Measurements from ENCODE around the gene PLA2G7. TPM values are rescaled to one million over a fixed set of nuclear protein-coding genes. Genes with fewer than 3 reads are reported as not detected.

PLA2G7 gene
- total and polyA plus RNA-seq, 2 donors from 2014 or later = 1.9 TPM; not detected in 1

- DNase-seq (no peak), FAIRE-seq (no peak)
- H3K4me3 ChIP-seq (ENCODE audit: low read length in 3 of 3) = no peak overlapping the region
- peaks cover under 1% of the 10 kb centered on the region for H3K27me3 ChIP-seq (ENCODE audit: control insufficient read depth, insufficient read depth, low read length)
- no peak for TF ChIP-seq CTCF (IDR thresholded peaks at IDR 0.05; ENCODE audit: borderline replicate concordance, extremely low read depth, insufficient read depth)
- no peaks in the 10 kb centered on the region for H3K9me3 ChIP-seq (ENCODE audit: control insufficient read depth in 2 of 3, insufficient read depth in 1 of 3, low read length in 3 of 3)
- no peaks in the 10 kb centered on the region for H3K36me3 ChIP-seq (ENCODE audit: control insufficient read depth in 2 of 3, insufficient read depth in 3 of 3, low read length in 3 of 3)
- H3K9ac ChIP-seq (ENCODE audit: low read length in 3 of 3) = no peak overlapping the region
- H3K4me1 ChIP-seq (ENCODE audit: control insufficient read depth in 2 of 3, insufficient read depth in 2 of 3, low read depth in 1 of 3, low read length in 3 of 3) = no peaks in the 10 kb centered on the region
- intact Hi-C loops (cut with DNase I) = no loop called here
- no peak overlapping the region for H3K27ac ChIP-seq (ENCODE audit: low read depth in 2 of 2, low read length in 2 of 2)
Measured at GRCh38 chr6:46741482-46741881, 6.3 kb upstream of the PLA2G7 start.

GRCh38 chr6:46736906-46737305, 1.7 kb upstream of the PLA2G7 start:
- no peaks in the 10 kb centered on the region for H3K36me3 ChIP-seq (ENCODE audit: control insufficient read depth in 2 of 3, insufficient read depth in 3 of 3, low read length in 3 of 3)
- no peak overlapping the region for H3K9ac ChIP-seq (ENCODE audit: low read length in 3 of 3)
- DNase-seq = no peak
- intact Hi-C loops (cut with DNase I) = no loop called here
- no peak for TF ChIP-seq CTCF (IDR thresholded peaks at IDR 0.05; ENCODE audit: borderline replicate concordance, extremely low read depth, insufficient read depth)
- no peak overlapping the region for H3K4me3 ChIP-seq (ENCODE audit: low read length in 3 of 3)
- H3K4me1 ChIP-seq (ENCODE audit: control insufficient read depth in 2 of 3, insufficient read depth in 2 of 3, low read depth in 1 of 3, low read length in 3 of 3) = no peaks in the 10 kb centered on the region
- FAIRE-seq = no peak
- no peaks in the 10 kb centered on the region for H3K9me3 ChIP-seq (ENCODE audit: control insufficient read depth in 2 of 3, insufficient read depth in 1 of 3, low read length in 3 of 3)
- H3K27ac ChIP-seq (ENCODE audit: low read depth in 2 of 2, low read length in 2 of 2) = no peak overlapping the region
- peaks cover 9% of the 10 kb centered on the region for H3K27me3 ChIP-seq (ENCODE audit: control insufficient read depth, insufficient read depth, low read length)

GRCh38 chr6:46735720-46736031, 501 bp upstream of the PLA2G7 start:
- FAIRE-seq = no peak
- Histone ChIP-seq H3K27ac (ENCODE audit: low read depth in 2 of 2, low read length in 2 of 2) (no peak overlapping the region), H3K9ac (ENCODE audit: low read length in 3 of 3) (no peak overlapping the region)

More at GRCh38 chr6:46735720-46736031, 501 bp upstream of the PLA2G7 start:
- no peaks in the 10 kb centered on the region for H3K9me3 ChIP-seq (ENCODE audit: control insufficient read depth in 2 of 3, insufficient read depth in 1 of 3, low read length in 3 of 3)
- H3K4me3 ChIP-seq (ENCODE audit: low read length in 3 of 3) = peak overlapping the region; percentile 39 to 67 (median 46)
- peaks cover 9% of the 10 kb centered on the region for H3K27me3 ChIP-seq (ENCODE audit: control insufficient read depth, insufficient read depth, low read length)
- H3K36me3 ChIP-seq (ENCODE audit: control insufficient read depth in 2 of 3, insufficient read depth in 3 of 3, low read length in 3 of 3) = no peaks in the 10 kb centered on the region
- intact Hi-C loops (cut with DNase I) = no loop called here
- no peak for DNase-seq
- H3K4me1 ChIP-seq (ENCODE audit: control insufficient read depth in 2 of 3, insufficient read depth in 2 of 3, low read depth in 1 of 3, low read length in 3 of 3) = no peaks in the 10 kb centered on the region
- TF ChIP-seq CTCF (IDR thresholded peaks at IDR 0.05; ENCODE audit: borderline replicate concordance, extremely low read depth, insufficient read depth) = no peak
